Liver (tissue), 9 donors: ENCODE results near the gene OTUD7B. TPM values are rescaled to one million over a fixed set of nuclear protein-coding genes. Genes with fewer than 3 reads are reported as not detected.
A peak's percentile ranks its signal among the peaks of the same experiment; 100 is the strongest.

Experiments
- DNase-seq: peaks from one replicate; pipeline ENCODE4 v3.0.0-alpha.2; 2017; ENCODE audit warnings: low spot score
- H3K27ac ChIP-seq, 2 donors: one replicate each; pipeline ENCODE4 v1.7.0; 2013; ENCODE audit warnings: inconsistent platforms in 2 of 2, low read length in 2 of 2, control low read depth in 1 of 2, low read depth in 1 of 2, mild to moderate bottlenecking in 1 of 2
- H3K27me3 ChIP-seq, 4 donors: one replicate each; pipeline versions ENCODE4 v1.6.1 to v1.7.0; 2013; ENCODE audit warnings: low read length in 3 of 4, inconsistent platforms in 1 of 4, mild to moderate bottlenecking in 1 of 4, moderate library complexity in 1 of 4; ENCODE audit not compliant: control insufficient read depth in 4 of 4, insufficient read depth in 4 of 4
- H3K36me3 ChIP-seq, 4 donors: one replicate each; pipeline versions ENCODE4 v1.6.1 to v1.7.0; 2013; ENCODE audit warnings: low read length in 3 of 4, mild to moderate bottlenecking in 3 of 4, low read depth in 1 of 4, moderate library complexity in 1 of 4; ENCODE audit not compliant: control insufficient read depth in 4 of 4, insufficient read depth in 3 of 4
- H3K4me1 ChIP-seq, 4 donors: one replicate each; pipeline versions ENCODE4 v1.6.1 to v1.7.0; 2013; ENCODE audit warnings: low read length in 3 of 4, mild to moderate bottlenecking in 3 of 4, moderate library complexity in 1 of 4; ENCODE audit not compliant: control insufficient read depth in 4 of 4, insufficient read depth in 4 of 4
- H3K4me3 ChIP-seq, 3 donors: one replicate each; pipeline versions ENCODE4 v1.6.1 to v1.7.0; 2013; ENCODE audit warnings: low read length in 3 of 3, control low read depth in 1 of 3, low read depth in 1 of 3, mild to moderate bottlenecking in 1 of 3
- H3K9ac ChIP-seq, 2 donors: one replicate each; pipeline ENCODE4 v1.7.0; 2013; ENCODE audit warnings: low read length in 2 of 2, mild to moderate bottlenecking in 2 of 2, moderate library complexity in 2 of 2, control low read depth in 1 of 2, low read depth in 1 of 2
- H3K9me3 ChIP-seq, 4 donors: one replicate each; pipeline versions ENCODE4 v1.6.1 to v1.7.0; 2013; ENCODE audit warnings: low read length in 3 of 4; ENCODE audit not compliant: control insufficient read depth in 4 of 4
- EGR1 ChIP-seq, 2 donors: IDR thresholded peaks; 2 replicates each; pipeline ENCODE4 v1.6.1; 2016 to 2018; ENCODE audit warnings: antibody characterized with exemption in 2 of 2, low read depth in 2 of 2
- FOXA1 ChIP-seq: IDR thresholded peaks from 2 replicates; pipeline ENCODE4 v1.6.1; 2016; ENCODE audit warnings: antibody characterized with exemption
- FOXA2 ChIP-seq: IDR thresholded peaks from 2 replicates; pipeline ENCODE4 v1.6.1; 2016; ENCODE audit warnings: antibody characterized with exemption
- GABPA ChIP-seq, 2 donors: IDR thresholded peaks in 1 of 2; conservative IDR thresholded peaks in 1 of 2; 2 replicates each; pipeline ENCODE4 v1.6.1; 2016; ENCODE audit warnings: antibody characterized with exemption in 2 of 2, mild to moderate bottlenecking in 1 of 2, moderate library complexity in 1 of 2
- HNF4A ChIP-seq, 2 donors: conservative IDR thresholded peaks; 2 replicates each; pipeline ENCODE4 v1.6.1; 2016; ENCODE audit warnings: antibody characterized with exemption in 2 of 2, mild to moderate bottlenecking in 2 of 2
- HNF4G ChIP-seq: IDR thresholded peaks from 2 replicates; pipeline ENCODE4 v1.6.1; 2016; ENCODE audit warnings: antibody characterized with exemption
- JUND ChIP-seq, 2 donors: IDR thresholded peaks; 2 replicates each; pipeline ENCODE4 v1.6.1; 2016; ENCODE audit warnings: antibody characterized with exemption in 2 of 2
- MAX ChIP-seq: IDR thresholded peaks from 2 replicates; pipeline ENCODE4 v1.6.1; 2016; ENCODE audit warnings: antibody characterized with exemption
- NR2F2 ChIP-seq: IDR thresholded peaks from 2 replicates; pipeline ENCODE4 v1.6.1; 2016; ENCODE audit warnings: antibody characterized with exemption
- RAD21 ChIP-seq, 2 donors: IDR thresholded peaks; 2 replicates each; pipeline ENCODE4 v1.6.1; 2016; ENCODE audit warnings: antibody characterized with exemption in 2 of 2, mild to moderate bottlenecking in 2 of 2
- REST ChIP-seq: IDR thresholded peaks from 2 replicates; pipeline ENCODE4 v1.6.1; 2016; ENCODE audit warnings: antibody characterized with exemption, mild to moderate bottlenecking
- RXRA ChIP-seq, 2 donors: IDR thresholded peaks; 2 replicates each; pipeline ENCODE4 v1.6.1; 2017 to 2018; ENCODE audit warnings: antibody characterized with exemption in 2 of 2, mild to moderate bottlenecking in 1 of 2
- SP1 ChIP-seq: IDR thresholded peaks from 2 replicates; pipeline ENCODE4 v1.6.1; 2018; ENCODE audit warnings: antibody characterized with exemption, mild to moderate bottlenecking
- TAF1 ChIP-seq: conservative IDR thresholded peaks from 2 replicates; pipeline ENCODE4 v1.6.1; 2016; ENCODE audit warnings: antibody characterized with exemption, mild to moderate bottlenecking
- YY1 ChIP-seq: IDR thresholded peaks from 2 replicates; pipeline ENCODE4 v1.6.1; 2016; ENCODE audit warnings: antibody characterized with exemption, mild to moderate bottlenecking
- WGBS: extraction: QIAGEN DNeasy Blood & Tissue Kit; methylation state at CpG from one replicate; pipeline ENCODE4 v1.1.7; 2013; 5-methylcytosine and 5-hydroxymethylcytosine counted together
- polyA plus RNA-seq, 2 donors: library from polyadenylated mRNA; stranded (reverse) in 1 of 2; unstranded in 1 of 2; fragments of 200-250 nt in 1 of 2; fragments of >200 nt in 1 of 2; fragmentation: Nextera tagmentation in 1 of 2; extraction: Ambion mirVana in 1 of 2; gene quantifications; one replicate each; pipeline versions ENCODE4 v1.2.1 to v1.2.3, GENCODE V29; 2013 to 2015
- total RNA-seq, 2 donors: library from RNA; depleted of rRNA; stranded (reverse); fragments of >200 nt; gene quantifications; one replicate each; pipeline ENCODE4 v1.2.3, GENCODE V29; 2014
- TF ChIP-seq, protein P1 (sequence below): IDR thresholded peaks from 2 replicates; pipeline ENCODE4 v1.6.1; 2016; ENCODE audit warnings: antibody characterized with exemption
- TF ChIP-seq, protein P2 (sequence below): IDR thresholded peaks from 2 replicates; pipeline ENCODE4 v1.6.1; 2016; ENCODE audit warnings: antibody characterized with exemption
- TF ChIP-seq, protein P3 (sequence below): fragments of 150-350 bp; IDR thresholded peaks from 2 replicates; pipeline ENCODE4 v1.5.1; 2017; ENCODE audit warnings: improper control_type of control experiment, low read depth, low read length; ENCODE audit not compliant: missing input control
- donor health status: healthy.
- donor health status: healthy.
- donor health status: healthy.
- donor health status: healthy.
- donor health status: healthy.

The OTUD7B gene
- total and polyA plus RNA-seq, 4 donors = 2.1 to 19.2 (median 6.9) TPM

DNA sequence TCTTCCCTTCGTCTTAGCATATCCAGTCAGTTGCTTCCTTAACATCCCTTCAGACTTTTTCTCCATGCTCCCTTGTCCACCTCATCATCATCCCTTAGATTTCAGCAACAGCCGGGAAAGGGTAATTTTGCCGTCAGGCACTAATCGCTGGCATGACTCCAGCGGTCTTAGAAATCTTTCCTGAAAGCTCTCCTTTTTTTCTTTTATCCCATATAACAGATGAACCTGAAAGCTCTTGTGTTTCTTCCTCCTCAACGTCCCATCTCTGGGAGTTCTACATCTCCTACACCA lies 121.6 kb downstream of the OTUD7B start (continued):
- TF ChIP-seq, protein P1, sequence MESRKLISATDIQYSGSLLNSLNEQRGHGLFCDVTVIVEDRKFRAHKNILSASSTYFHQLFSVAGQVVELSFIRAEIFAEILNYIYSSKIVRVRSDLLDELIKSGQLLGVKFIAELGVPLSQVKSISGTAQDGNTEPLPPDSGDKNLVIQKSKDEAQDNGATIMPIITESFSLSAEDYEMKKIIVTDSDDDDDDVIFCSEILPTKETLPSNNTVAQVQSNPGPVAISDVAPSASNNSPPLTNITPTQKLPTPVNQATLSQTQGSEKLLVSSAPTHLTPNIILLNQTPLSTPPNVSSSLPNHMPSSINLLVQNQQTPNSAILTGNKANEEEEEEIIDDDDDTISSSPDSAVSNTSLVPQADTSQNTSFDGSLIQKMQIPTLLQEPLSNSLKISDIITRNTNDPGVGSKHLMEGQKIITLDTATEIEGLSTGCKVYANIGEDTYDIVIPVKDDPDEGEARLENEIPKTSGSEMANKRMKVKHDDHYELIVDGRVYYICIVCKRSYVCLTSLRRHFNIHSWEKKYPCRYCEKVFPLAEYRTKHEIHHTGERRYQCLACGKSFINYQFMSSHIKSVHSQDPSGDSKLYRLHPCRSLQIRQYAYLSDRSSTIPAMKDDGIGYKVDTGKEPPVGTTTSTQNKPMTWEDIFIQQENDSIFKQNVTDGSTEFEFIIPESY = no peak
- TF ChIP-seq, protein P2, sequence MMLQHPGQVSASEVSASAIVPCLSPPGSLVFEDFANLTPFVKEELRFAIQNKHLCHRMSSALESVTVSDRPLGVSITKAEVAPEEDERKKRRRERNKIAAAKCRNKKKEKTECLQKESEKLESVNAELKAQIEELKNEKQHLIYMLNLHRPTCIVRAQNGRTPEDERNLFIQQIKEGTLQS = no peak
- TF ChIP-seq FOXA2 = no peak
- no peak for TF ChIP-seq HNF4A (conservative IDR thresholded peaks at IDR 0.05)
- TF ChIP-seq YY1 = no peak
- TF ChIP-seq FOXA1 = no peak
- TF ChIP-seq RAD21 (IDR thresholded peaks at IDR 0.05) = no peak
- TF ChIP-seq EGR1 (IDR thresholded peaks at IDR 0.05; ENCODE audit: low read depth in 2 of 2) = no peak
- TF ChIP-seq JUND (IDR thresholded peaks at IDR 0.05) = no peak
- no peak for TF ChIP-seq HNF4G
- no peak for TF ChIP-seq SP1

GRCh38 chr1:149888247-149888998 lies 122.1 kb downstream of the OTUD7B start:
- Histone ChIP-seq H3K4me3 (peak overlapping the region; percentile 36 to 71 (median 57)), H3K4me1 (peaks cover 6 to 27% (median 14%) of the 10 kb centered on the region in 4 donors), H3K27ac (peak overlapping the region; percentile 100), H3K36me3 (no peaks in the 10 kb centered on the region), H3K27me3 (no peaks in the 10 kb centered on the region), H3K9me3 (no peaks in the 10 kb centered on the region), H3K9ac (peak overlapping the region; percentile 31 to 70)
- TF ChIP-seq FOXA2 (no peak), NR2F2 (peak; percentile 57), REST (no peak), SP1 (peak; percentile 16), GABPA (IDR thresholded peaks at IDR 0.05 in 1 of 2, conservative IDR thresholded peaks at IDR 0.05 in 1 of 2) (no peak), YY1 (peak; percentile 91), EGR1 (IDR thresholded peaks at IDR 0.05; ENCODE audit: low read depth in 2 of 2) (no peak), TAF1 (no peak), RAD21 (IDR thresholded peaks at IDR 0.05) (peak; percentile 61 to 70), RXRA (IDR thresholded peaks at IDR 0.05) (peak; percentile 60 to 67), MAX (peak; percentile 39), JUND (IDR thresholded peaks at IDR 0.05) (peak in 1 of 2 donors; percentile 46), HNF4A (conservative IDR thresholded peaks at IDR 0.05) (peak; percentile 19 to 50), FOXA1 (no peak), HNF4G (no peak)
- TF ChIP-seq, protein P2 = no peak
- TF ChIP-seq, protein P3, sequence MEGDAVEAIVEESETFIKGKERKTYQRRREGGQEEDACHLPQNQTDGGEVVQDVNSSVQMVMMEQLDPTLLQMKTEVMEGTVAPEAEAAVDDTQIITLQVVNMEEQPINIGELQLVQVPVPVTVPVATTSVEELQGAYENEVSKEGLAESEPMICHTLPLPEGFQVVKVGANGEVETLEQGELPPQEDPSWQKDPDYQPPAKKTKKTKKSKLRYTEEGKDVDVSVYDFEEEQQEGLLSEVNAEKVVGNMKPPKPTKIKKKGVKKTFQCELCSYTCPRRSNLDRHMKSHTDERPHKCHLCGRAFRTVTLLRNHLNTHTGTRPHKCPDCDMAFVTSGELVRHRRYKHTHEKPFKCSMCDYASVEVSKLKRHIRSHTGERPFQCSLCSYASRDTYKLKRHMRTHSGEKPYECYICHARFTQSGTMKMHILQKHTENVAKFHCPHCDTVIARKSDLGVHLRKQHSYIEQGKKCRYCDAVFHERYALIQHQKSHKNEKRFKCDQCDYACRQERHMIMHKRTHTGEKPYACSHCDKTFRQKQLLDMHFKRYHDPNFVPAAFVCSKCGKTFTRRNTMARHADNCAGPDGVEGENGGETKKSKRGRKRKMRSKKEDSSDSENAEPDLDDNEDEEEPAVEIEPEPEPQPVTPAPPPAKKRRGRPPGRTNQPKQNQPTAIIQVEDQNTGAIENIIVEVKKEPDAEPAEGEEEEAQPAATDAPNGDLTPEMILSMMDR = peak; percentile 51
- TF ChIP-seq, protein P1 = no peak
- WGBS = 3% methylated on average over 28 of the region's 28 CpGs
- DNase-seq = peak; percentile 87
